Gastrocnemius medialis (tissue), 4 donors: ENCODE measurements around the gene PHF2. TPM values are rescaled to one million over a fixed set of nuclear protein-coding genes. Genes with fewer than 3 reads are reported as not detected.

Experiments used
- ATAC-seq, 2 donors: fragments of 150-250 bp; one replicate each; pipeline ENCODE4 v1.9.1; 2016
- DNase-seq, 2 donors: peaks; one replicate each; pipeline ENCODE4 v3.0.0-alpha.2; 2019
- H3K27ac ChIP-seq, 4 donors: fragments of 200-600 bp; sonication (generic); 1 replicate in 1 of 4; 2 replicates in 3 of 4; pipeline ENCODE4 v1.5.1; 2016 to 2018; ENCODE audit warnings: mild to moderate bottlenecking in 2 of 4, moderate library complexity in 1 of 4
- H3K27me3 ChIP-seq, 3 donors: fragments of 200-600 bp; sonication (generic) in 2 of 3; 1 replicate in 1 of 3; 2 replicates in 2 of 3; pipeline versions ENCODE4 v1.5.1 to v1.6.0; 2016 to 2019; ENCODE audit warnings: mild to moderate bottlenecking in 1 of 3, moderate library complexity in 1 of 3
- H3K36me3 ChIP-seq, 2 donors: fragments of 200-600 bp; sonication (generic) in 1 of 2; one replicate each; pipeline ENCODE4 v1.5.1; 2017 to 2018
- H3K4me1 ChIP-seq, 2 donors: fragments of 200-600 bp; sonication (generic) in 1 of 2; one replicate each; pipeline ENCODE4 v1.5.1; 2016 to 2017; ENCODE audit warnings: mild to moderate bottlenecking in 2 of 2
- H3K4me3 ChIP-seq, 4 donors: fragments of 200-600 bp; sonication (generic) in 3 of 4; 1 replicate in 1 of 4; 2 replicates in 3 of 4; pipeline ENCODE4 v1.5.1; 2016 to 2019; ENCODE audit warnings: mild to moderate bottlenecking in 2 of 4
- H3K9me3 ChIP-seq, 3 donors: fragments of 200-600 bp; sonication (generic) in 2 of 3; 1 replicate in 1 of 3; 2 replicates in 2 of 3; pipeline ENCODE4 v1.5.1; 2016 to 2019
- CTCF ChIP-seq, 5 experiments: fragments of 450-650 bp in 3 of 5; fragments of 200-600 bp in 2 of 5; sonication (generic) in 2 of 5; IDR thresholded peaks in 4 of 5; conservative IDR thresholded peaks in 1 of 5; 1 replicate in 4 of 5; 2 replicates in 1 of 5; pipeline ENCODE4 v1.5.1; 2016 to 2019; ENCODE audit warnings: antibody characterized with exemption in 5 of 5, mild to moderate bottlenecking in 3 of 5, moderate library complexity in 3 of 5
- POLR2A ChIP-seq, 2 donors: fragments of 450-650 bp; IDR thresholded peaks; one replicate each; pipeline ENCODE4 v1.6.1; 2017; ENCODE audit warnings: antibody characterized with exemption in 2 of 2, mild to moderate bottlenecking in 2 of 2, moderate library complexity in 2 of 2
- in situ Hi-C, 4 donors: fragments of 200-750 bp; cut with MboI; loops; one replicate each; pipeline versions ENCODE4 v1.15.0 to v1.8.0; 2017; ENCODE audit warnings: low sequenced_read_pairs in 4 of 4
- intact Hi-C: fragments of 100-400 bp; cut with DNase I; formaldehyde crosslinking; loops from one replicate; pipeline ENCODE4 v1.15.1; 2023; ENCODE audit warnings: low total_unique reads
- total RNA-seq, 4 donors: library from RNA; depleted of rRNA; stranded (reverse); fragments of >200 nt; gene quantifications; one replicate each; pipeline versions ENCODE4 v1.1.0 to v1.2.3, GENCODE V29; 2016

The PHF2 gene
- total RNA-seq, 4 donors from 2014 or later: 18.8 to 24.3 (median 21.9) TPM

GRCh38 chr9:93677641-93678136 lies 101.3 kb downstream of the PHF2 start:
- no peak overlapping the region for H3K27ac ChIP-seq
- DNase-seq (no peak), ATAC-seq (no peak)
- no peaks in the 10 kb centered on the region for H3K27me3 ChIP-seq
- in situ Hi-C loops: loop anchor here in 1 of 4 donors (25.0 kb wide), 1 partner anchor 535 kb away; no protein-coding TSS in a partner anchor
- no peak for TF ChIP-seq CTCF (IDR thresholded peaks at IDR 0.05 in 4 of 5, conservative IDR thresholded peaks at IDR 0.05 in 1 of 5)
- TF ChIP-seq POLR2A (IDR thresholded peaks at IDR 0.05): no peak
- intact Hi-C loops: no loop called here
- H3K4me1 ChIP-seq: no peaks in the 10 kb centered on the region
- H3K4me3 ChIP-seq: no peak overlapping the region
- H3K9me3 ChIP-seq: no peaks in the 10 kb centered on the region
- peaks cover 0 to 43% of the 10 kb centered on the region in 2 donors for H3K36me3 ChIP-seq

GRCh38 chr9:93678199-93679019 lies 102.0 kb downstream of the PHF2 start:
- H3K36me3 ChIP-seq: peaks cover 0 to 43% of the 10 kb centered on the region in 2 donors
- TF ChIP-seq CTCF (IDR thresholded peaks at IDR 0.05 in 4 of 5, conservative IDR thresholded peaks at IDR 0.05 in 1 of 5) (no peak), POLR2A (IDR thresholded peaks at IDR 0.05) (no peak)
- in situ Hi-C loops (loop anchor here in 1 of 4 donors (25.0 kb wide), 1 partner anchor 534 kb away; no protein-coding TSS in a partner anchor), intact Hi-C loops (no loop called here)
- no peaks in the 10 kb centered on the region for H3K4me1 ChIP-seq
- no peaks in the 10 kb centered on the region for H3K9me3 ChIP-seq
- DNase-seq (peak; percentile 4 to 6), ATAC-seq (no peak)
- no peak overlapping the region for H3K27ac ChIP-seq
- H3K27me3 ChIP-seq: no peaks in the 10 kb centered on the region
- H3K4me3 ChIP-seq: no peak overlapping the region

DNA sequence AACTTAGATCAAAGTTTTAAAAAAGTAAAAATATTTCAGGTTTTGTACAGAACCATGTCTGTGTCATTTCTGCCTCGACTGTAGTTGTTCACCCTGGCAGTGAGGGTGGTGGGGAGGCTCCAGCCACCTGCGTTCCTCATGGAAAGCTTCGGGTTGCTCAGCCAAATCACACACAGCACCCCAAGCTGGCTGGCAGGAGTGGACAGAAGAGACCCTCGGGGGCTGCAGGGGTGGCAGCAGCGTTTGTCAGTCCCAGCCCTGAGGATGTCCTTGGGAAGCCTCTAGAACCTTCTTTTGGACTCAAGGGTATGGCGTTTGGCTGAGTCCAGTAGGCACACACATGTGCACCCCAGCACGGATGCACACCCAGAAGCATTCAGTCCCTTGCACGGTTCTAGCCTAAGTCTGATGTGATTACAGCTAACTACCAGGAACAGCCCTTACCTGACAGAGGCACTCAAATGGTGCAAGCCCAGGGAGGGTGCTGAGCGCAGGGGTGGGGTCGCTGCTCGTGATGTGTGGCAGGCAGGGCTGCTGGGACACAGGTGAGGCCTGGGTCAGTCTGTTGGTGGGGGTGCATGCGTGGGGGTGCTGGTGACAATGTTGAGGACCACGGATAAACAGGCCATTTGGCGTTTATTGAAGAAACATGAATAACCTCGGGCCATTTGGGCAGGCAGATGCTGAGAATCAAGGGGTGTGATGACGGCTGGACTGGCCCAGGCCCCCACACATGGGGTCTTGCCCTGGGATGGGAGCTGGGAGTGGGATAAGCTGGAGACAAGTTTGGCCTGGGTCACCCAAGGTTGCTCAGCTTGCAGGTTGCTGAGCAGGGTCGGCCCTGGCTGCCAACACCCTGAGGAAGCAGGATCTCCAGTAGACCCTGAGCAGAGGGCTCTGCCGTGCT lies 103.4 kb downstream of the PHF2 start:
- peak in 1 of 2 donors; percentile 8 for DNase-seq
- Histone ChIP-seq H3K4me1 (no peaks in the 10 kb centered on the region), H3K9me3 (no peaks in the 10 kb centered on the region), H3K27ac (no peak overlapping the region), H3K4me3 (no peak overlapping the region), H3K27me3 (no peaks in the 10 kb centered on the region), H3K36me3 (peaks cover 0 to 35% of the 10 kb centered on the region in 2 donors)
- ATAC-seq: no peak
- TF ChIP-seq POLR2A (IDR thresholded peaks at IDR 0.05) (no peak), CTCF (IDR thresholded peaks at IDR 0.05 in 4 of 5, conservative IDR thresholded peaks at IDR 0.05 in 1 of 5) (no peak)
- in situ Hi-C loops: loop anchor here in 3 of 4 donors (5.0 to 25.0 kb wide), 3 partner anchors 283 to 533 kb away; no protein-coding TSS in a partner anchor
- intact Hi-C loops: no loop called here

DNA sequence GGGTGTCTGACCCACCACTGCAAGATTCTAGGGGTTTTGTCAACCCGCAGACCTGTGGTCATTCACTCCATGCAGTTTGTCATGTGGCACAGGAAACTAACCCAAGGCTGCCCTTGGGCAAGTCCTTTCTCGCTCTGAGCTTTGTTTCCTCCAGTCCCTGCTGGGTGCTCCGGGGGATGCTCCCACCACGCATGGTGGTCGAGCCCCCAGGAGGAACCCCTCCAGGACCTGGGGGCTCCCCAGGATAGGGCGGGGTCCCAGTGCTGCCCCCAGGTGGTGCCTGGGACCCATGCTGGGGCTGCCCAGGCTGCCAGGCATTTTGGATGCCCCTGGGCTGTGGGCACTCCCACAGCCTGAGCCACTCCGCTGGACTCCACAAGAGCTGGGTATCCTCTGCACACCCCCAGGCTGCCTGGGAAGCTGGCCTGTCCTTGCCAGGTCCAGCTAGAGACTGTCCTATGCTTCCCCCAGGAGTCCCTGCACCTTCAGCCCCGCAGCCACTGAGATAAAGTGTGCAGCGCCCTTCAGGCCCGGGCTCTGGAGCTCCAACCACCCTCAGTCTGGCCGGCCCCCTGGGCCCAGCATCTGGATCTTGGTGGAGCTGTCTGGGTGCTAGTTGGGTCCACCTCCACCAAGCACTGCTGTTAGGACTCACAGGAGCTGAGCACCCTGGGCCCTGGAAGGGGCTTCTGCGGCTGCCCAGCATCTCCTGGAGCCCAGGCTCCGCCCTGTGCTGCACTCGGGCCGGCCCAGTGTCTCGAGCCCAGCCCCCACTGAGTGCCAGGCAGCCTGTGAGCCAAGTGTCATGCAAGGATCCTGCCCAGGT lies 104.3 kb downstream of the PHF2 start:
- peak in 1 of 2 donors; percentile 8 for DNase-seq
- Histone ChIP-seq H3K27me3 (no peaks in the 10 kb centered on the region), H3K36me3 (peaks cover 0 to 27% of the 10 kb centered on the region in 2 donors), H3K4me3 (no peak overlapping the region), H3K27ac (no peak overlapping the region), H3K9me3 (no peaks in the 10 kb centered on the region), H3K4me1 (no peaks in the 10 kb centered on the region)
- in situ Hi-C loops (loop anchor here in 3 of 4 donors (5.0 to 25.0 kb wide), 3 partner anchors 282 to 532 kb away; no protein-coding TSS in a partner anchor), intact Hi-C loops (no loop called here)
- no peak for ATAC-seq
- TF ChIP-seq CTCF (IDR thresholded peaks at IDR 0.05 in 4 of 5, conservative IDR thresholded peaks at IDR 0.05 in 1 of 5): no peak
- no peak for TF ChIP-seq POLR2A (IDR thresholded peaks at IDR 0.05)
